ENCODE results near the gene CCDC6.

DNA sequence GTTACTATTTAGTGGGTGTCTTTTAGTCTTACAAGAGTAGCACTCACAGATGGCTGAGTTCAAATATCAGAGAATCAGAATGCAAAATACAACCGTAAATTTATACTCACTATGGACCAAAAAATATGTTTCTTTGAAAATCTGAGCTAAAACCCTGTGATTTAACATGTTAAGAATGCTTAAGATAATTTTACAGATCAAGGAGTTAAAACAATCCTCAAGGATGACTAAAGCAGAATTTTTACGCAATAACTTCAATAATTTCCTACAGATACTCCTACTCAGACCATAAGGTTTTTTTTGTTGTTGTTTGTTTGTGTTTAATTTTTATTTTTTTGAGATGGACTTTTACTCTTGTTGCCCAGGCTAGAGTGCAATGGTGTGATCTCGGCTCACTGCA lies 47.9 kb upstream of the CCDC6 start:
- TF ChIP-seq, protein P1, sequence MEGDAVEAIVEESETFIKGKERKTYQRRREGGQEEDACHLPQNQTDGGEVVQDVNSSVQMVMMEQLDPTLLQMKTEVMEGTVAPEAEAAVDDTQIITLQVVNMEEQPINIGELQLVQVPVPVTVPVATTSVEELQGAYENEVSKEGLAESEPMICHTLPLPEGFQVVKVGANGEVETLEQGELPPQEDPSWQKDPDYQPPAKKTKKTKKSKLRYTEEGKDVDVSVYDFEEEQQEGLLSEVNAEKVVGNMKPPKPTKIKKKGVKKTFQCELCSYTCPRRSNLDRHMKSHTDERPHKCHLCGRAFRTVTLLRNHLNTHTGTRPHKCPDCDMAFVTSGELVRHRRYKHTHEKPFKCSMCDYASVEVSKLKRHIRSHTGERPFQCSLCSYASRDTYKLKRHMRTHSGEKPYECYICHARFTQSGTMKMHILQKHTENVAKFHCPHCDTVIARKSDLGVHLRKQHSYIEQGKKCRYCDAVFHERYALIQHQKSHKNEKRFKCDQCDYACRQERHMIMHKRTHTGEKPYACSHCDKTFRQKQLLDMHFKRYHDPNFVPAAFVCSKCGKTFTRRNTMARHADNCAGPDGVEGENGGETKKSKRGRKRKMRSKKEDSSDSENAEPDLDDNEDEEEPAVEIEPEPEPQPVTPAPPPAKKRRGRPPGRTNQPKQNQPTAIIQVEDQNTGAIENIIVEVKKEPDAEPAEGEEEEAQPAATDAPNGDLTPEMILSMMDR (conservative IDR thresholded peaks at IDR 0.05 in 1 of 2, IDR thresholded peaks at IDR 0.05 in 1 of 2; ENCODE audit: extremely low read depth in 1 of 2, insufficient read depth in 1 of 2, low read depth in 1 of 2, low read length in 2 of 2), result no peak
- TF ChIP-seq EZH2 (IDR thresholded peaks at IDR 0.05; ENCODE audit: borderline replicate concordance, low read length), result no peak

Data from mammary epithelial cell (primary cell).